ENCODE results near the gene RCN1.
A peak's percentile ranks its signal among the peaks of the same experiment; 100 is the strongest.
"Not testable (repeated sequence)": the region's sequence is repeated elsewhere in the genome, so short reads cannot be mapped to it uniquely, and the experiment has no call there.

Gene RCN1

GRCh38 chr11:32090545-32091370 lies at the start of gene RCN1:
Gene RCN1 (plus strand): TSS chr11:32091074. CDS start chr11:32091197, 123 bp downstream.
- peak; percentile 43 for DNase-seq

DNA sequence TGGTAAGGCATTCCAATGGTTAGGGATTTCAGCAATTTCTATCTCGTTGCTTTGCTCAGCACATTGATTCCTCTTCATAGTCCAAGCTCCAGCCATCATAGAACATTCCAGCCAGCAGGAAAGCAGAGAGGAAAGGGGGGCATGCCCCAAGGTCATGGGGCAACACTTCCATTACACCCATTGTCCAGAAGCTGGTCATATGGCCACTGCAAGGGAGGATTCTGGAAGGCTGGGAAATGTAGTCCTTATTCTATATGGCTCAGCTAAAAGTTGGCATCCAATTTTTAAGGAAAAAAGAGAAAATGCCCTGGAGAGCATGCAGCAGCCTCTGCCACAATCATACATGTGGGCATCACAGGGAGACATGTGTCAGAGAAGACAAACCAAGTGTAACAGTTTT lies 47.1 kb upstream of the RCN1 start:
- no peak for DNase-seq

- DNase-seq = no peak
Observed at GRCh38 chr11:32044158-32044863, 46.6 kb upstream of the RCN1 start.

DNA sequence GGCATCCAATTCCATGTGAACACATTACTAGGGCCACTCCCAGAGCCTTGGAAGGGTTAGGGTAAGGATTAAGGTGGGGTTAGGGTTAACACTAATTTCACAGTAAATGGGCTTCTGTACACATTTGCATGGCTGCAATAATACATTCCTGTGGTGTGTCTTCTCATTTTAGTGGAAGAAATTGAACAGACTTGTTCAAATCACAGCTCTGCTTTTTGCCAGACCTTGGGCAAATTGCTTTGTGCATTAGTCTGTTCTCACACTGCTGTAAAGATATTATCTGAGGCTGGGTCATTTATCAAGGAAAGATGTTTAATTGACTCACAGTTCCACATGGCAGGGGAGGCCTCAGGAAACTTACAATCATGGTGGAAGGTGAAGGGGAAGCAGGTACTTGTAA lies 45.4 kb upstream of the RCN1 start:
- no peak for DNase-seq

GRCh38 chr11:32050264-32050663 lies 40.6 kb upstream of the RCN1 start:
- DNase-seq = no peak

- peak; percentile 57 for DNase-seq
Observed at GRCh38 chr11:32052215-32052614, 38.7 kb upstream of the RCN1 start.

DNA sequence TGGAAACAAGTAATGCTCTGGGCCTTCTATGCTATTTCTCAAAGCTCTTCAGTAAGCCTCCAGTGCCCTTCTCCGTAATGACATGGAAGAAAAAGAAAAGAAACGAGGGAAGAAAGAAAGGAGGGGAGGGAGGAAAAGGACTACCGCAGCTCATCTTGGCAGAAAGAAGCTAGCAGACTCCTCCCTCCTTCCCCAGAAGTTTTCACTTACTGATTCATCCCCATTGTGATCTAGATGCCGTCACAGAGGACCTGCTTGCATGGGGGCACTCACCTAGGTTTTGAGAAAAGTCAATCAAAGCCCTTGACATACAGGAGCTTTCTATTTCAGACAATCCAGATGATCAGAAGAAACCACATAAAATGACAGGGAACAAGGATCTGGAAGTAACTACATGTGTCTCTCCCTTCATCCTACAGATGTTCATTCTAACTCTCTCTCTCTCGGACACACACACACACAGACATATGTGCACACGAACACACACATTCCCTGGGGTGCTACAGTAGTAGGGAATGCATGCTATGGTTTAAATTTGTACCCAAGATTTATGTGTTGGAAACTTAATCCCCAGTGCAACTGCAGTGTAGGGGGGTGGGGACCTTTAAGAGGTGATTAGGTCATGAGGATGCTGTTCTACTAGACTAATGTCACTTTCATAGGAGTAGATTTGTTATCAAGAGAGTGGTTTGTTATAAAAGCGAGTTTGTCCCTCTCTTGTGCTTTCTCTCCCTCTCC lies 37.6 kb upstream of the RCN1 start:
- DNase-seq = no peak

- DNase-seq = no peak
Observed at GRCh38 chr11:32055861-32056260, 35.0 kb upstream of the RCN1 start.

GRCh38 chr11:32056438-32056837 lies 34.4 kb upstream of the RCN1 start:
- no peak for DNase-seq

GRCh38 chr11:32059686-32060462 lies 31.0 kb upstream of the RCN1 start:
- DNase-seq = no peak

- no peak for DNase-seq
Observed at GRCh38 chr11:32062540-32062939, 28.3 kb upstream of the RCN1 start.

DNA sequence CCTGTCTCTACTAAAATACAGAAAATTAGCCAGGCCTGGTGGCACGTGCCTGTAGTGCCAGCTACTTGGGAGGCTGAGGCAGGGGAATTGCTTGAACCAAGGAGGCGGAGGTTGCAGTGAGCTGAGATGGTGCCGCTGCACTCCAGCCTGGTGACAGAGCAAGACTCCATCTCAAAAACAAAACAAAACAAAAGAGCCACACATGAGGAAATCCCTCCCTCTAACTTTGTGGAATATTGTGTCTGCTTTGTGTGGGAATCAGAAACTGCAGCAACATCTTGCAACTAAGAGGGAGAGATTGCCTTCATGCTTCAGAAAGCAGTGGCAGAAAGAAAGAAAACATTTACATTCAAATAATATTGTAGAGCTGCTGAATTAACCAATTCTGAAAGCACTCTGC lies 27.8 kb upstream of the RCN1 start:
- not testable (repeated sequence) for DNase-seq

- no peak for DNase-seq
Observed at GRCh38 chr11:32065865-32066629, 24.8 kb upstream of the RCN1 start.

- DNase-seq = no peak
Observed at GRCh38 chr11:32068134-32068870, 22.6 kb upstream of the RCN1 start.

DNA sequence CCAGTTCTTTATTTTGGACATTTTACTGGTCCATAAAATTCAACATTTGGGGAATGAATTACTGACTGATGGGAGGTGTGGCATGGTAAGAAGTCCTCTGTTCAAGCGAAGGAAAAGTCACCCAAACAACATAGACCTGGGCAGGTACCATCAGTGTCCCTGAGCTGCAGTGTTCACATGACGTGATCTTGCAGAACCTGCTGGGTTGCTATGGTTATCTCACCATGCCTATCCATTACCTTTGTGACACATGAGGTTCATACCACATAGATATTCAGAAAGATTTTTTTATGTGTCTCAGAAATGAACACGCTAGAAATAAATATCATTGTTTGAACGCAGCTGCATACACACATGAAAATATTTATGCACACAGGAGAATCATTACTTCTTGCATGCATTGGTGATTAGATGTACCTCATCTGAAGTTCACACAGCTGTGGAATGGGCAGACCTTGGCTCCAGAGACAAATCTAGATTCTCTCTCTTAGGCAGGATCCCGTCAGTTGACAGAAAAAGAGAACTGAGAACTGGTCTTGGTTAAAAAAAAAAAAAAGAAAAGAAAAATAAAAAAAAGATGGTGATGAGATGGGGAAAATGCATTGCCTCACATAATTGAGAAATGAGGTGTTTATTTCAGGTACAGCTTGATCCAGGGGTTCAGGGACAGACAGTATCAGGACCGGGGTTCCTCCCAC lies 21.4 kb upstream of the RCN1 start:
- DNase-seq = no peak

- no peak for DNase-seq
Observed at GRCh38 chr11:32070692-32071091, 20.2 kb upstream of the RCN1 start.

DNA sequence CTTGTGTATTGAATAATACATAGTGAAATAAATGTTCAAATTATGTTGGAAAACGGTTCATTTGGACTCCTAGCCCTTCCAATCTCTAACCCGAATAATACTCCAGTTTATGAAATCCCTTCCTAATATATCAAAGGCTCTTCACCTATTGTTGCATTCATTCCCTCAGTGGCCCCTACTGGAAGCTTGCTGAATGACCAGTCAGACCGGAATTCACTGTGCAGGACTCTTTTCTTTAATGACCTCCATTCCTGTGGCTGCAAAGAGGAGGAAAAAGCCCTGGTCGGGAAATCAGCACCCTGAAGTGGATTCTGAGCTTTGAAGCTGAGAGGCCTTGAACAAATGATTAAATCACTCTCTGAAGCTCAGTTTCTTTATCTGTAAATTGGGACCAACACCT lies 19.1 kb upstream of the RCN1 start:
- no peak for DNase-seq

- no peak for DNase-seq
Observed at GRCh38 chr11:32072872-32073643, 17.8 kb upstream of the RCN1 start.

GRCh38 chr11:32073644-32074026 lies 17.2 kb upstream of the RCN1 start:
- no peak for DNase-seq

GRCh38 chr11:32079553-32079952 lies 11.3 kb upstream of the RCN1 start:
- no peak for DNase-seq

Data from CD4-positive, alpha-beta T cell treated with Interleukin-21 for 1 hour (primary cell).